K562 (cell line): Measurements from ENCODE around the gene SCP2. TPM values are rescaled to one million over a fixed set of nuclear protein-coding genes. Genes with fewer than 3 reads are reported as not detected.
A peak's percentile ranks its signal among the peaks of the same experiment; 100 is the strongest.

ENCODE experiments used
- ETV1 ChIP-seq: fragments of 450-650 bp; conservative IDR thresholded peaks from 2 replicates; pipeline ENCODE4 v1.6.1; 2016; ENCODE audit warnings: missing genetic modification characterization, control low read depth, low read depth, missing compliant biosample characterization
- FOXA3 ChIP-seq, 2 experiments: fragments of 450-650 bp in 1 of 2; sonication (generic) in 1 of 2; formaldehyde crosslinking; IDR thresholded peaks in 1 of 2; conservative IDR thresholded peaks in 1 of 2; 2 replicates each; pipeline versions ENCODE4 v1.4.0 to v1.8.0; 2020 to 2022; ENCODE audit warnings: mild to moderate bottlenecking in 2 of 2, missing genetic modification reagents in 1 of 2
- HDAC3 ChIP-seq: fragments of 450-650 bp; IDR thresholded peaks from 2 replicates; pipeline ENCODE4 v1.6.1; 2018; ENCODE audit warnings: borderline replicate concordance, mild to moderate bottlenecking, moderate library complexity; ENCODE audit not compliant: partially characterized antibody
- MEF2A ChIP-seq: IDR thresholded peaks from 2 replicates; pipeline ENCODE4 v1.6.1; 2011; ENCODE audit warnings: low read depth, mild to moderate bottlenecking, low read length, moderate library complexity; ENCODE audit not compliant: control insufficient read depth
- MEF2D ChIP-seq: conservative IDR thresholded peaks from 2 replicates; pipeline ENCODE4 v1.6.1; 2016; ENCODE audit warnings: low read depth, missing genetic modification characterization, missing compliant biosample characterization
- RAD21 ChIP-seq, 2 experiments: fragments of 250-450 bp in 1 of 2; fragments of 450-650 bp in 1 of 2; sonication (Bioruptor Pico) in 1 of 2; formaldehyde crosslinking in 1 of 2; IDR thresholded peaks in 1 of 2; conservative IDR thresholded peaks in 1 of 2; 2 replicates each; pipeline versions ENCODE4 v1.4.0 to v1.8.0; 2020 to 2022; ENCODE audit warnings: mild to moderate bottlenecking in 2 of 2, moderate library complexity in 1 of 2
- RB1 ChIP-seq: fragments of 450-650 bp; IDR thresholded peaks from 2 replicates; pipeline ENCODE4 v1.6.1; 2017; ENCODE audit warnings: low read depth, mild to moderate bottlenecking
- RBM25 ChIP-seq: fragments of 200-400 bp; formaldehyde crosslinking; IDR thresholded peaks from 2 replicates; pipeline ENCODE4 v1.6.1; 2018; ENCODE audit warnings: low read length, low read depth, moderate library complexity; ENCODE audit not compliant: severe bottlenecking
- RCOR1 ChIP-seq, 2 experiments: IDR thresholded peaks; 2 replicates each; pipeline ENCODE4 v1.6.1; 2012; ENCODE audit warnings: low read depth in 2 of 2, low read length in 2 of 2, borderline replicate concordance in 1 of 2, improper control_type of control experiment in 1 of 2
- TCF7 ChIP-seq: sonication (generic); IDR thresholded peaks from 2 replicates; pipeline ENCODE4 v1.6.1; 2016; ENCODE audit warnings: antibody characterized with exemption, borderline replicate concordance
- TEAD2 ChIP-seq: fragments of 450-650 bp; IDR thresholded peaks from 2 replicates; pipeline ENCODE4 v1.6.1; 2016; ENCODE audit warnings: missing genetic modification characterization, control low read depth, missing compliant biosample characterization
- THRAP3 ChIP-seq: fragments of 450-650 bp; IDR thresholded peaks from 2 replicates; pipeline ENCODE4 v1.6.1; 2016; ENCODE audit warnings: mild to moderate bottlenecking, inconsistent platforms, borderline replicate concordance
- ZNF707 ChIP-seq: fragments of 250-450 bp; sonication (Bioruptor Pico); conservative IDR thresholded peaks from 2 replicates; pipeline ENCODE4 v1.8.0; 2022; ENCODE audit warnings: inconsistent platforms, mild to moderate bottlenecking, moderate library complexity
- polyA plus RNA-seq, 8 experiments: library from polyadenylated mRNA; depleted of rRNA in 4 of 8; stranded (reverse) in 5 of 8; unstranded in 3 of 8; fragments of >200 nt; fragmentation: Nextera tagmentation in 2 of 8; fragmentation: Illumina TruSeq in 1 of 8; extraction: Ambion mirVana in 2 of 8; extraction: Trizol in 1 of 8; gene quantifications; 2 replicates each; pipeline versions ENCODE4 v1.2.1 to v1.2.3, GENCODE V29; 2011 to 2014; ENCODE audit warnings: inconsistent platforms in 1 of 8, missing spikeins in 1 of 8
- total RNA-seq, 7 experiments: library from RNA; depleted of rRNA in 6 of 7; stranded (reverse); fragments of >200 nt in 6 of 7; fragmentation: Illumina TruSeq in 2 of 7; extraction: Trizol in 2 of 7; gene quantifications; 2 replicates each; pipeline versions ENCODE4 v1.2.1 to v1.2.3, GENCODE V29; 2011 to 2021; ENCODE audit warnings: low replicate concordance in 1 of 7
- TF ChIP-seq, protein P1 (sequence below): sonication (generic); formaldehyde crosslinking; IDR thresholded peaks from 2 replicates; pipeline ENCODE4 v1.8.1; 2023; ENCODE audit warnings: mild to moderate bottlenecking, missing genetic modification reagents
- TF ChIP-seq, protein P2 (sequence below), 2 experiments: fragments of 450-650 bp; formaldehyde crosslinking in 1 of 2; IDR thresholded peaks; 2 replicates each; pipeline versions ENCODE4 v1.4.0 to v1.6.1; 2014 to 2020; ENCODE audit warnings: mild to moderate bottlenecking in 2 of 2, borderline replicate concordance in 1 of 2, low read depth in 1 of 2

SCP2 gene
- total and polyA plus RNA-seq, 9 of the 15 experiments (the other 6 are each of a cell fraction or from before 2014, with no cell fraction given): 63.8 to 258 (median 106) TPM

DNA sequence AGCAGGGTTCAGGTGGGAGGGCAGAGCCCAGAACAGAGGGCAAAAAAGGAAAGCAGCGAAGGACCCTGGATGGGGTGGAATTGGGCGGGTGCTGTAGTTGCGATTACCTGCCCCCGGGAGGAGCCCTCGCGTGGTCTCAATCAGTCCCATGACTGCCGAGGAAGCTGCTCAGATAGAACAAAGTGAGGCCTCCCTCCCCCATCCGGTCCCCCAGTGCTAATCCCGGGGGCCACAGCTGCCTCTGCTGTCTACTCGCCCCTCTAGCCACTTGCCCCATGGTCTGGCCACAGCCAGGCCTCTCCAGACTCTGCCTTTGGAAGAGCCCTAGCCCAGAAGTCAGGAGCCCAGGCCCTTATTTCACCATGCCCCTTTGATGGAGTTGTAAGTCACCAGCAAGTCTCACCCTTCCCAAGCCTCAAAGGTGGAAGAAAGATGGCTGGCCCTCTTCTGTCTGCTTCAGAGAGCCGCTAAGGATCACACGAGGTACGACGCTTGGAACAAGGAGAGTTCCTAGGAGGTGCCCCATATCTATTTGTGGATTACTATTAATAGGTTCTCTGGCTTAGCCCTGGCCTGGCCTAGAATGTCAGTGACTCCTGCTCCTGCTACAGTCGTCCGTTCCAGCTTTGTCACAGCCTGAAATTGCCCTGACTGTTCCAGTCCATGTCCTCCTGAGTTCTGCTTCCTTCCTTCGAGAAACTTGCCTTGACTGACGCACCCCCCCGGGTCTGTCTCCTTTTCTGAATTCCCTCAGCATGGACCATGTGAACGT is 22.0 kb upstream of the SCP2 start (continued):
- no peak for TF ChIP-seq RBM25
- TF ChIP-seq TEAD2 (tag): no peak
- TF ChIP-seq, protein P1, sequence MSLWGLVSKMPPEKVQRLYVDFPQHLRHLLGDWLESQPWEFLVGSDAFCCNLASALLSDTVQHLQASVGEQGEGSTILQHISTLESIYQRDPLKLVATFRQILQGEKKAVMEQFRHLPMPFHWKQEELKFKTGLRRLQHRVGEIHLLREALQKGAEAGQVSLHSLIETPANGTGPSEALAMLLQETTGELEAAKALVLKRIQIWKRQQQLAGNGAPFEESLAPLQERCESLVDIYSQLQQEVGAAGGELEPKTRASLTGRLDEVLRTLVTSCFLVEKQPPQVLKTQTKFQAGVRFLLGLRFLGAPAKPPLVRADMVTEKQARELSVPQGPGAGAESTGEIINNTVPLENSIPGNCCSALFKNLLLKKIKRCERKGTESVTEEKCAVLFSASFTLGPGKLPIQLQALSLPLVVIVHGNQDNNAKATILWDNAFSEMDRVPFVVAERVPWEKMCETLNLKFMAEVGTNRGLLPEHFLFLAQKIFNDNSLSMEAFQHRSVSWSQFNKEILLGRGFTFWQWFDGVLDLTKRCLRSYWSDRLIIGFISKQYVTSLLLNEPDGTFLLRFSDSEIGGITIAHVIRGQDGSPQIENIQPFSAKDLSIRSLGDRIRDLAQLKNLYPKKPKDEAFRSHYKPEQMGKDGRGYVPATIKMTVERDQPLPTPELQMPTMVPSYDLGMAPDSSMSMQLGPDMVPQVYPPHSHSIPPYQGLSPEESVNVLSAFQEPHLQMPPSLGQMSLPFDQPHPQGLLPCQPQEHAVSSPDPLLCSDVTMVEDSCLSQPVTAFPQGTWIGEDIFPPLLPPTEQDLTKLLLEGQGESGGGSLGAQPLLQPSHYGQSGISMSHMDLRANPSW (CRISPR knock-in tag): peak; percentile 52; the same call in 1 of the 2 replicates
- no peak for TF ChIP-seq ZNF707 (CRISPR knock-in tag)
- no peak for TF ChIP-seq THRAP3
- TF ChIP-seq FOXA3 (CRISPR knock-in tag; conservative IDR thresholded peaks at IDR 0.05 in 1 of 2, IDR thresholded peaks at IDR 0.05 in 1 of 2): 0 out of 4 replicates have a peak, but pooled peaks of 1 of the 2 experiments have one; percentile 34
- peak in 1 of 2 experiments; percentile 12; a peak in 1 of 4 replicates for TF ChIP-seq RCOR1 (IDR thresholded peaks at IDR 0.05; ENCODE audit: borderline replicate concordance in 1 of 2, low read depth in 2 of 2, low read length in 2 of 2)
- TF ChIP-seq RB1: 0 out of 2 replicates have a peak, but pooled peaks have one; percentile 40
- peak; percentile 72 to 82 for TF ChIP-seq RAD21 (CRISPR knock-in tag; conservative IDR thresholded peaks at IDR 0.05 in 1 of 2, IDR thresholded peaks at IDR 0.05 in 1 of 2)
- TF ChIP-seq ETV1 (tag): peak; percentile 29
- 0 out of 2 replicates have a peak, but pooled peaks have one; percentile 2 for TF ChIP-seq MEF2A
- TF ChIP-seq TCF7: 0 out of 2 replicates have a peak, but pooled peaks have one; percentile 13
- TF ChIP-seq, protein P2, sequence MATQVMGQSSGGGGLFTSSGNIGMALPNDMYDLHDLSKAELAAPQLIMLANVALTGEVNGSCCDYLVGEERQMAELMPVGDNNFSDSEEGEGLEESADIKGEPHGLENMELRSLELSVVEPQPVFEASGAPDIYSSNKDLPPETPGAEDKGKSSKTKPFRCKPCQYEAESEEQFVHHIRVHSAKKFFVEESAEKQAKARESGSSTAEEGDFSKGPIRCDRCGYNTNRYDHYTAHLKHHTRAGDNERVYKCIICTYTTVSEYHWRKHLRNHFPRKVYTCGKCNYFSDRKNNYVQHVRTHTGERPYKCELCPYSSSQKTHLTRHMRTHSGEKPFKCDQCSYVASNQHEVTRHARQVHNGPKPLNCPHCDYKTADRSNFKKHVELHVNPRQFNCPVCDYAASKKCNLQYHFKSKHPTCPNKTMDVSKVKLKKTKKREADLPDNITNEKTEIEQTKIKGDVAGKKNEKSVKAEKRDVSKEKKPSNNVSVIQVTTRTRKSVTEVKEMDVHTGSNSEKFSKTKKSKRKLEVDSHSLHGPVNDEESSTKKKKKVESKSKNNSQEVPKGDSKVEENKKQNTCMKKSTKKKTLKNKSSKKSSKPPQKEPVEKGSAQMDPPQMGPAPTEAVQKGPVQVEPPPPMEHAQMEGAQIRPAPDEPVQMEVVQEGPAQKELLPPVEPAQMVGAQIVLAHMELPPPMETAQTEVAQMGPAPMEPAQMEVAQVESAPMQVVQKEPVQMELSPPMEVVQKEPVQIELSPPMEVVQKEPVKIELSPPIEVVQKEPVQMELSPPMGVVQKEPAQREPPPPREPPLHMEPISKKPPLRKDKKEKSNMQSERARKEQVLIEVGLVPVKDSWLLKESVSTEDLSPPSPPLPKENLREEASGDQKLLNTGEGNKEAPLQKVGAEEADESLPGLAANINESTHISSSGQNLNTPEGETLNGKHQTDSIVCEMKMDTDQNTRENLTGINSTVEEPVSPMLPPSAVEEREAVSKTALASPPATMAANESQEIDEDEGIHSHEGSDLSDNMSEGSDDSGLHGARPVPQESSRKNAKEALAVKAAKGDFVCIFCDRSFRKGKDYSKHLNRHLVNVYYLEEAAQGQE (IDR thresholded peaks at IDR 0.05; ENCODE audit: borderline replicate concordance): peak; percentile 61; the same call in 1 of the 2 replicates
- TF ChIP-seq, protein P2 (CRISPR knock-in tag; IDR thresholded peaks at IDR 0.05; ENCODE audit: low read depth): no peak
- TF ChIP-seq MEF2D (tag): 0 out of 2 replicates have a peak, but pooled peaks have one; percentile 48
- no peak for TF ChIP-seq HDAC3
